WTC11 (cell line): ENCODE data around the gene SPAG8.

Experiments
- ZNF138 ChIP-seq: sonication (generic); formaldehyde crosslinking; conservative IDR thresholded peaks from 2 replicates; pipeline ENCODE4 v1.8.1; 2022; ENCODE audit warnings: mild to moderate bottlenecking, moderate library complexity, missing genetic modification reagents
- TF ChIP-seq, protein P1 (sequence below): sonication (generic); formaldehyde crosslinking; IDR thresholded peaks from 2 replicates; pipeline ENCODE4 v1.8.0; 2022; ENCODE audit warnings: mild to moderate bottlenecking, missing genetic modification reagents
- TF ChIP-seq, protein P2 (sequence below): fragments of 200-600 bp; IDR thresholded peaks from 2 replicates; pipeline ENCODE4 v1.8.0; 2022; ENCODE audit warnings: antibody characterized with exemption
- TF ChIP-seq, protein P3 (sequence below): sonication (generic); formaldehyde crosslinking; IDR thresholded peaks from 2 replicates; pipeline ENCODE4 v1.8.0; 2022; ENCODE audit warnings: mild to moderate bottlenecking, missing genetic modification reagents
- TF ChIP-seq, protein P4 (sequence below): fragments of 250-450 bp; sonication (Bioruptor Pico); IDR thresholded peaks from 2 replicates; pipeline ENCODE4 v1.9.0; 2021; ENCODE audit warnings: mild to moderate bottlenecking, borderline replicate concordance
- TF ChIP-seq, protein P5 (sequence below): sonication (generic); formaldehyde crosslinking; IDR thresholded peaks from 2 replicates; pipeline ENCODE4 v1.8.1; 2022; ENCODE audit warnings: low read depth, missing genetic modification reagents, borderline replicate concordance

DNA sequence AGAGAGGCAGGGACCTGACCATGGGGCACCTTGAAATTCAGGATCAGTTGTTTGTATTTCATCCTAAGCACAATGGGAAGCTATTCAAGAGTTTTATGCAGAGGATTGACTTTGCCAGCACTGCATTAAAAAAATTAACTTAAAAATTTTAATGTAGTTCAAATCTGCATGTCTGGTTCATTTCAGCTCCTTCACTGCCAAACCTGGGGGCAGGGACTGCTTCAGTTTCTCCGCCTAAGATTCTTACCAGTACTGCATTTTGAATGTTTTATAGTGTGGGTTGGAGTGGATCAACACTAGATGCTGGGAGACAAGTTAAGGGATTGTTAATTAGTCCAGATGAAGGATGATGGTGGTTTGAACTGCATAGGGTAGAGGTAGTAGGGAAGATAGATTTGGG is 42.3 kb downstream of the SPAG8 start:
- TF ChIP-seq, protein P1, sequence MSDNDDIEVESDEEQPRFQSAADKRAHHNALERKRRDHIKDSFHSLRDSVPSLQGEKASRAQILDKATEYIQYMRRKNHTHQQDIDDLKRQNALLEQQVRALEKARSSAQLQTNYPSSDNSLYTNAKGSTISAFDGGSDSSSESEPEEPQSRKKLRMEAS (CRISPR knock-in tag) = no peak
- TF ChIP-seq ZNF138 (CRISPR knock-in tag) = no peak
- TF ChIP-seq, protein P2, sequence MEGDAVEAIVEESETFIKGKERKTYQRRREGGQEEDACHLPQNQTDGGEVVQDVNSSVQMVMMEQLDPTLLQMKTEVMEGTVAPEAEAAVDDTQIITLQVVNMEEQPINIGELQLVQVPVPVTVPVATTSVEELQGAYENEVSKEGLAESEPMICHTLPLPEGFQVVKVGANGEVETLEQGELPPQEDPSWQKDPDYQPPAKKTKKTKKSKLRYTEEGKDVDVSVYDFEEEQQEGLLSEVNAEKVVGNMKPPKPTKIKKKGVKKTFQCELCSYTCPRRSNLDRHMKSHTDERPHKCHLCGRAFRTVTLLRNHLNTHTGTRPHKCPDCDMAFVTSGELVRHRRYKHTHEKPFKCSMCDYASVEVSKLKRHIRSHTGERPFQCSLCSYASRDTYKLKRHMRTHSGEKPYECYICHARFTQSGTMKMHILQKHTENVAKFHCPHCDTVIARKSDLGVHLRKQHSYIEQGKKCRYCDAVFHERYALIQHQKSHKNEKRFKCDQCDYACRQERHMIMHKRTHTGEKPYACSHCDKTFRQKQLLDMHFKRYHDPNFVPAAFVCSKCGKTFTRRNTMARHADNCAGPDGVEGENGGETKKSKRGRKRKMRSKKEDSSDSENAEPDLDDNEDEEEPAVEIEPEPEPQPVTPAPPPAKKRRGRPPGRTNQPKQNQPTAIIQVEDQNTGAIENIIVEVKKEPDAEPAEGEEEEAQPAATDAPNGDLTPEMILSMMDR = no peak
- TF ChIP-seq, protein P3, sequence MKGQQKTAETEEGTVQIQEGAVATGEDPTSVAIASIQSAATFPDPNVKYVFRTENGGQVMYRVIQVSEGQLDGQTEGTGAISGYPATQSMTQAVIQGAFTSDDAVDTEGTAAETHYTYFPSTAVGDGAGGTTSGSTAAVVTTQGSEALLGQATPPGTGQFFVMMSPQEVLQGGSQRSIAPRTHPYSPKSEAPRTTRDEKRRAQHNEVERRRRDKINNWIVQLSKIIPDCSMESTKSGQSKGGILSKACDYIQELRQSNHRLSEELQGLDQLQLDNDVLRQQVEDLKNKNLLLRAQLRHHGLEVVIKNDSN (CRISPR knock-in tag) = no peak
- TF ChIP-seq, protein P4, sequence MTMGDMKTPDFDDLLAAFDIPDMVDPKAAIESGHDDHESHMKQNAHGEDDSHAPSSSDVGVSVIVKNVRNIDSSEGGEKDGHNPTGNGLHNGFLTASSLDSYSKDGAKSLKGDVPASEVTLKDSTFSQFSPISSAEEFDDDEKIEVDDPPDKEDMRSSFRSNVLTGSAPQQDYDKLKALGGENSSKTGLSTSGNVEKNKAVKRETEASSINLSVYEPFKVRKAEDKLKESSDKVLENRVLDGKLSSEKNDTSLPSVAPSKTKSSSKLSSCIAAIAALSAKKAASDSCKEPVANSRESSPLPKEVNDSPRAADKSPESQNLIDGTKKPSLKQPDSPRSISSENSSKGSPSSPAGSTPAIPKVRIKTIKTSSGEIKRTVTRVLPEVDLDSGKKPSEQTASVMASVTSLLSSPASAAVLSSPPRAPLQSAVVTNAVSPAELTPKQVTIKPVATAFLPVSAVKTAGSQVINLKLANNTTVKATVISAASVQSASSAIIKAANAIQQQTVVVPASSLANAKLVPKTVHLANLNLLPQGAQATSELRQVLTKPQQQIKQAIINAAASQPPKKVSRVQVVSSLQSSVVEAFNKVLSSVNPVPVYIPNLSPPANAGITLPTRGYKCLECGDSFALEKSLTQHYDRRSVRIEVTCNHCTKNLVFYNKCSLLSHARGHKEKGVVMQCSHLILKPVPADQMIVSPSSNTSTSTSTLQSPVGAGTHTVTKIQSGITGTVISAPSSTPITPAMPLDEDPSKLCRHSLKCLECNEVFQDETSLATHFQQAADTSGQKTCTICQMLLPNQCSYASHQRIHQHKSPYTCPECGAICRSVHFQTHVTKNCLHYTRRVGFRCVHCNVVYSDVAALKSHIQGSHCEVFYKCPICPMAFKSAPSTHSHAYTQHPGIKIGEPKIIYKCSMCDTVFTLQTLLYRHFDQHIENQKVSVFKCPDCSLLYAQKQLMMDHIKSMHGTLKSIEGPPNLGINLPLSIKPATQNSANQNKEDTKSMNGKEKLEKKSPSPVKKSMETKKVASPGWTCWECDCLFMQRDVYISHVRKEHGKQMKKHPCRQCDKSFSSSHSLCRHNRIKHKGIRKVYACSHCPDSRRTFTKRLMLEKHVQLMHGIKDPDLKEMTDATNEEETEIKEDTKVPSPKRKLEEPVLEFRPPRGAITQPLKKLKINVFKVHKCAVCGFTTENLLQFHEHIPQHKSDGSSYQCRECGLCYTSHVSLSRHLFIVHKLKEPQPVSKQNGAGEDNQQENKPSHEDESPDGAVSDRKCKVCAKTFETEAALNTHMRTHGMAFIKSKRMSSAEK (CRISPR knock-in tag) = no peak
- TF ChIP-seq, protein P5, sequence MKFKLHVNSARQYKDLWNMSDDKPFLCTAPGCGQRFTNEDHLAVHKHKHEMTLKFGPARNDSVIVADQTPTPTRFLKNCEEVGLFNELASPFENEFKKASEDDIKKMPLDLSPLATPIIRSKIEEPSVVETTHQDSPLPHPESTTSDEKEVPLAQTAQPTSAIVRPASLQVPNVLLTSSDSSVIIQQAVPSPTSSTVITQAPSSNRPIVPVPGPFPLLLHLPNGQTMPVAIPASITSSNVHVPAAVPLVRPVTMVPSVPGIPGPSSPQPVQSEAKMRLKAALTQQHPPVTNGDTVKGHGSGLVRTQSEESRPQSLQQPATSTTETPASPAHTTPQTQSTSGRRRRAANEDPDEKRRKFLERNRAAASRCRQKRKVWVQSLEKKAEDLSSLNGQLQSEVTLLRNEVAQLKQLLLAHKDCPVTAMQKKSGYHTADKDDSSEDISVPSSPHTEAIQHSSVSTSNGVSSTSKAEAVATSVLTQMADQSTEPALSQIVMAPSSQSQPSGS (CRISPR knock-in tag) = no peak
